SK-N-MC (cell line): ENCODE results near the gene CACNA2D4.

Experiments used
- DNase-seq: peaks from one replicate; pipeline ENCODE4 v3.0.0-alpha.2; 2011; ENCODE audit warnings: low read depth, low spot score
- H3K27ac ChIP-seq: fragments of 200-600 bp; sonication (generic); 2 replicates; pipeline ENCODE4 v1.5.1; 2016; ENCODE audit warnings: mixed run types
- H3K36me3 ChIP-seq: fragments of 200-600 bp; sonication (generic); 2 replicates; pipeline ENCODE4 v1.6.1; 2017; ENCODE audit warnings: antibody characterized with exemption, low read length, mixed read lengths; ENCODE audit not compliant: insufficient read depth
- H3K4me3 ChIP-seq: fragments of 200-600 bp; sonication (generic); 2 replicates; pipeline ENCODE4 v1.5.1; 2016
- H3K9ac ChIP-seq: fragments of 200-600 bp; sonication (generic); 2 replicates; pipeline ENCODE4 v1.8.0; 2017; ENCODE audit warnings: mixed run types, mixed read lengths; ENCODE audit not compliant: insufficient read length
- H3K9me3 ChIP-seq: fragments of 200-600 bp; sonication (generic); 2 replicates; pipeline ENCODE4 v1.6.1; 2017; ENCODE audit warnings: low read depth, mild to moderate bottlenecking, antibody characterized with exemption, low read length, moderate library complexity, mixed read lengths
- EZH2 ChIP-seq: fragments of 200-600 bp; sonication (generic); IDR thresholded peaks from one replicate; pipeline ENCODE4 v1.6.1; 2017; ENCODE audit warnings: antibody characterized with exemption
- FOXP2 ChIP-seq: optimal IDR thresholded peaks from 2 replicates; pipeline ENCODE3; 2011; ENCODE audit warnings: mild to moderate bottlenecking, moderate library complexity; ENCODE audit not compliant: insufficient read depth; ENCODE audit errors: extremely low read length, control extremely low read depth
- POLR2AphosphoS5 ChIP-seq: IDR thresholded peaks from 2 replicates; pipeline ENCODE4 v1.6.1; 2012; ENCODE audit warnings: mild to moderate bottlenecking, low read depth, low read length, borderline replicate concordance

The CACNA2D4 gene

GRCh38 chr12:1806301-1807086 lies 112.0 kb downstream of the CACNA2D4 start:
- Histone ChIP-seq H3K27ac (no peak overlapping the region), H3K4me3 (no peak overlapping the region), H3K9me3 (no peaks in the 10 kb centered on the region), H3K36me3 (no peaks in the 10 kb centered on the region), H3K9ac (no peak overlapping the region)
- TF ChIP-seq FOXP2, result no peak
- no peak for TF ChIP-seq EZH2
- TF ChIP-seq POLR2AphosphoS5, result no peak
- DNase-seq, result no peak

DNA sequence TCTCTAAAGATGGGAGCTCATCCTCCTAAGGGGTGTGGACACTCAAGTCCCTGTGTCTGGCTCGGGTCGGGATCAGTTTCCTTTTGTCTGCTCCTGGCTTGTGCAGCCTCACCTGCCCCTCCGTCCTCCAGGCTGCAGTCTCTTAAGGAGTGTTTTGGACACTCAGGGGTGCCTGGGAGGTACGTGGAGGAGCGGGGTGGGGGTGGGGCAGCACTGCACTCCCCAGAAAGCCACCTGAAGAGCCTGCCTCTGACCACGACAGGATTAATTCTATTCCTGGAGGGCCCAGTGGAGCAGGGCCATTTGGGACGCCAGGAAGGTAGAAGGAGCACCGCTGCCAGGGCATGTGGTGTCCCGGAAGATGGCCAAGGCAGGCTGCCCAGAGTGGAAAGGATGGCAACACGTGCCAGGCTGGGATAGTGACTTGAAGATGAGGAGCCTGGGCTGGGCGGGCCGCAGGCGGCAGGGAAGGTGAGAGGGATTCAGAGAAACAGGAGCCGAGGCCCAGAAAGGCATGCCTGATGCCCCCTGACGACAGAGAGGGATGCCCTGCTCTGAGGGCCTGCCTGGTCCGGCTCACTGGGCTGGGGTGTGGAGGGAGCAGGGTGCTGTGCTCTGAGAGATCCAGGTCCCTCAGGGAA lies 112.9 kb downstream of the CACNA2D4 start:
- DNase-seq, result no peak
- TF ChIP-seq EZH2 (no peak), POLR2AphosphoS5 (no peak), FOXP2 (no peak)
- no peak overlapping the region for H3K27ac ChIP-seq
- H3K36me3 ChIP-seq, result no peaks in the 10 kb centered on the region
- no peak overlapping the region for H3K4me3 ChIP-seq
- H3K9ac ChIP-seq, result no peak overlapping the region
- H3K9me3 ChIP-seq, result no peaks in the 10 kb centered on the region

DNA sequence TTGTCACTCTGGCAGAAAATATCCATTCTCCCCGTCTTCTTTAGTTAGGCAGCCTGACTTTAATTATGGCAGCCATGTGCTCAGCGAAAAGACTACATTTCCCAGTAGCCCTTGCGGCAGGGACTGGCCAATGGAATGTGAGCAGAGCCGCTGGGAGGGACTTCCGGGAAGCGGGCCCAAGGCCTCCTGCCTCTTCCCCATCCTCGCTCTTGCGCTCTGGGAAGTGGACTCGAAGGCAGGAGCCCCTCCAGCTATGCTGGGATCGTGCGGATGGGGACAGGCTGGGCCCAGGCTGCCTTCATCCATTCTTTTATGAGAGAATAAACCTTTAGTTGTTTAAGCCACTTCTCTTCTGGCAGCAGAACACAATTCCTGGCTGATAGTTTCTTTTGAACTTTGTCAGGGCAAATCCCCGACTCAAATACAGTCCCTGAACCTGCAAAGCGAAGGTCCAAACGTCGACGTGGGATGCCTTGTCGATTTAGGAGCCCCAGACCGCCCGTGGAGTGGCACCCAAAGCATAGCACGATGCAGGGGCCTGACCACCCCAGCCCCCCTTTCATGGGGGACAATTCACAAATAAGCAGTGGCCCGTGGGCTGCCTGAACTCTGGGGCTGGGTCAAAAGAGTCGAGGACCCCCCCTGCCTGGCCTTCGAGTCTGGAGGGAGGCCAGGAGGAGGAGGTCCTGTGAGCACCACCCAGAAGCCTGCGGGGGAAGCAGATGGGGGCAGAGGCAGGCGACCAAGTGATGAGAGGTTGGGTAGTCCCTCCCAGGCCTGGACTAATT lies 113.7 kb downstream of the CACNA2D4 start:
- no peaks in the 10 kb centered on the region for H3K9me3 ChIP-seq
- no peak overlapping the region for H3K9ac ChIP-seq
- H3K36me3 ChIP-seq, result no peaks in the 10 kb centered on the region
- TF ChIP-seq POLR2AphosphoS5 (peak; percentile 33; the same call in 1 of the 2 replicates), FOXP2 (no peak)
- peak; percentile 53 for DNase-seq
- H3K27ac ChIP-seq, result no peak overlapping the region
- no peak overlapping the region for H3K4me3 ChIP-seq

- no peaks in the 10 kb centered on the region for H3K36me3 ChIP-seq
- H3K9me3 ChIP-seq, result no peaks in the 10 kb centered on the region
- no peak for DNase-seq
- no peak overlapping the region for H3K9ac ChIP-seq
- TF ChIP-seq EZH2, result no peak
- no peak for TF ChIP-seq POLR2AphosphoS5
- no peak for TF ChIP-seq FOXP2
- no peak overlapping the region for H3K27ac ChIP-seq
- H3K4me3 ChIP-seq, result no peak overlapping the region
These were observed 114.7 kb downstream of the CACNA2D4 start for GRCh38 chr12:1803736-1804135.

- Histone ChIP-seq H3K9ac (no peak overlapping the region), H3K27ac (no peak overlapping the region)
These were observed 117.0 kb downstream of the CACNA2D4 start for GRCh38 chr12:1801303-1801975.

GRCh38 chr12:1800401-1801302 lies 117.8 kb downstream of the CACNA2D4 start:
- Histone ChIP-seq H3K4me3 (no peak overlapping the region), H3K36me3 (no peaks in the 10 kb centered on the region), H3K9ac (no peak overlapping the region), H3K9me3 (no peaks in the 10 kb centered on the region), H3K27ac (no peak overlapping the region)
- DNase-seq, result no peak
- TF ChIP-seq POLR2AphosphoS5 (no peak), FOXP2 (no peak), EZH2 (no peak)

More at GRCh38 chr12:1801303-1801975, 117.0 kb downstream of the CACNA2D4 start:
- H3K36me3 ChIP-seq, result no peaks in the 10 kb centered on the region
- H3K9me3 ChIP-seq, result no peaks in the 10 kb centered on the region
- TF ChIP-seq POLR2AphosphoS5 (no peak), EZH2 (no peak), FOXP2 (no peak)
- no peak for DNase-seq
- no peak overlapping the region for H3K4me3 ChIP-seq

GRCh38 chr12:1799882-1800400 lies 118.5 kb downstream of the CACNA2D4 start:
- no peak for DNase-seq
- no peaks in the 10 kb centered on the region for H3K9me3 ChIP-seq
- TF ChIP-seq EZH2 (no peak), FOXP2 (no peak), POLR2AphosphoS5 (no peak)
- H3K9ac ChIP-seq, result no peak overlapping the region
- no peaks in the 10 kb centered on the region for H3K36me3 ChIP-seq
- H3K27ac ChIP-seq, result no peak overlapping the region
- H3K4me3 ChIP-seq, result no peak overlapping the region
